Kidney capillary endothelial cell (primary cell): ENCODE results near the gene MED27.
A peak's percentile ranks its signal among the peaks of the same experiment; 100 is the strongest.
"Not testable (repeated sequence)": the region's sequence is repeated elsewhere in the genome, so short reads cannot be mapped to it uniquely, and the experiment has no call there.

ENCODE experiments used
- DNase-seq: peaks from one replicate; pipeline ENCODE4 v3.0.0-alpha.2; 2018; ENCODE audit warnings: low spot score

Gene MED27

GRCh38 chr9:131923132-131923671, 156.5 kb downstream of the MED27 start:
- DNase-seq: no peak

DNA sequence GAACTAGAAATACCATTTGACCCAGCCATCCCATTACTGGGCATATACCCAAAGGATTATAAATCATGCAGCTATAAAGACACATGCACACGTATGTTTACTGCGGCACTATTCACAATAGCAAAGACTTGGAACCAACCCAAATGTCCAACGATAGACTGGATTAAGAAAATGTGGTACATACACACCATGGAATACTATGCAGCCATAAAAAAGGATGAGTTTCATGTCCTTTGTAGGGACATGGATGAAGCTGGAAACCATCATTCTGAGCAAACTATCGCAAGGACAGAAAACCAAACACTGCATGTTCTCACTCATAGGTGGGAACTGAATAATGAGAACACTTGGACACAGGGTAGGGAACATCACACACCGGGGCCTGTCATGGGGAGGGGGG, 158.0 kb downstream of the MED27 start:
- not testable (repeated sequence) for DNase-seq

DNA sequence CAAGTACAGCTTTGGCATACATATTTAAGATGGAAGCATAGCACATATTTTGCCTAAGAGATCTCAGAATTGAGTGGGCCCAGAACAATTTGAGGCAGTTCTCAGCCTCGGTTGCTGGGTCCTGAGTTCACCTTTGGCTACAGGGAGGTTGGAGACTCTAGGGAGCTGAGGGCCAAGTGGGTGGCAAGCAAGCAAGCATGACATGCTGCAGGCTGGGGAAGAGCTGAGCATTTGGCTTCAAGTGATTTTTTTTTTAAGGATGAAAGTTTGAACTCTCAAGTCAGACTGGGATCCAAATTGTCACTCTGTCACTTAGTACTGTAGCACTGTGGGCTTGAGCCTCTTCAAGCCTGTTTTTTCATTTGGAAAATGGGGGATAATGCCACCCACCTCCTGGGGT, 160.5 kb downstream of the MED27 start:
- DNase-seq: no peak

GRCh38 chr9:131918481-131918880, 161.2 kb downstream of the MED27 start:
- DNase-seq: no peak

GRCh38 chr9:131917009-131917408, 162.7 kb downstream of the MED27 start:
- DNase-seq: no peak

DNA sequence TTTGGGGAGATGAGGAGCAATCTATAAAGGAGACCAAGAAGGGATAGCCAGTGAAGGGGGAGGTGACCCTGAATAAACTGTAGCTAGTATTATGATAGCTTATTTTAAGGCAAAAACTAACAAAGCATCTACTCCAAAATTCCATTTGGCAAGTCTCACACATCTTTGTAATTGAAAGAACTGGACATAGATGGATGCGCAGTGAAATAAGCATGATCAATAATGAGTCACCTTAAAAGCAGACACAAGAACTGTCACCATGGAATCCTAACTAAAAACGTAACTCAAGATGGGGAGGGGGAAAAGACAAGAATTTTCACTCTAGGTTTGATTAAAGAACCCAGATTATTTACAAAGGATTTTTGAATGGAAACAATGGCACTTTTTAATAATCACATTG, 164.5 kb downstream of the MED27 start:
- DNase-seq: no peak

GRCh38 chr9:131912671-131913070, 167.0 kb downstream of the MED27 start:
- no peak for DNase-seq

DNA sequence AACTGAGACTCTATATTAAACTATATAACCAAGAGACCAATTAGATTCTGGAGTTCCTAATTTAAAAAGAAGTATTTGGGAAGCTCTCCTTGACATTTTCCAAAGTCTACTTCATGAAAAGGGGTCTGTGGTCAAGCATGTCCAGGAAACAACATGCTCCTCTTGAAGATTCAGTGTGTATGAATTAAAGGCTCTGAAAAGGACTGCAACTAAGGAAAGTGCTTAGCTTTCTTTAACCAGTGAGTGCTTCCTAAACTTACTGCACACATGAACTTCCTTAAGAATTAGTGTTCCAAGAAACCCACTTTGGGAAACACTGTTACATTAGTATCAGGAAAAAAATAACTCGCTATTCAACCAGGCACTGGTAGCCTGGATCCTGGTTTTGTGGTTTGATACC, 167.6 kb downstream of the MED27 start:
- no peak for DNase-seq

GRCh38 chr9:131910572-131910971, 169.1 kb downstream of the MED27 start:
- DNase-seq: no peak

DNA sequence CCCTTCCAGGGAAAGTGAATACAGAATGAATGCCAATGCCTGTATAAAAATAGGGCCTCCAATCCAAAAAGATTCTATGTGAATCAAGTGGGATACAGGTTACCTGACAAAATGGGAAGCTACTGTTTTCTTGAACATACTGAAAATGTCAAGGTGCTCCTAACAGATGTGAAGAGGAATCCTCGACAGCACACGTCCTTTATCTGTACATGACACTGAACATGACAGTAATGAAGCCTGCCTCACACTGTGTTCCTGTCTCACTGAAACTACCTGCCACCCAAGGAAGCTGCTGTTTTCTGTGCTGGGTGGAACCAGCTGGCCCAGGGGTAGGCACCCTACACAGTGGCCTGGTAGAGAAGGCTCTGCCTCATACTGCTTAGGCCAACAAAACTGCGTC, 174.5 kb downstream of the MED27 start:
- no peak for DNase-seq

- DNase-seq: no peak
These were observed 180.1 kb downstream of the MED27 start for GRCh38 chr9:131899296-131900228.

GRCh38 chr9:131892902-131893500, 186.7 kb downstream of the MED27 start:
- no peak for DNase-seq

DNA sequence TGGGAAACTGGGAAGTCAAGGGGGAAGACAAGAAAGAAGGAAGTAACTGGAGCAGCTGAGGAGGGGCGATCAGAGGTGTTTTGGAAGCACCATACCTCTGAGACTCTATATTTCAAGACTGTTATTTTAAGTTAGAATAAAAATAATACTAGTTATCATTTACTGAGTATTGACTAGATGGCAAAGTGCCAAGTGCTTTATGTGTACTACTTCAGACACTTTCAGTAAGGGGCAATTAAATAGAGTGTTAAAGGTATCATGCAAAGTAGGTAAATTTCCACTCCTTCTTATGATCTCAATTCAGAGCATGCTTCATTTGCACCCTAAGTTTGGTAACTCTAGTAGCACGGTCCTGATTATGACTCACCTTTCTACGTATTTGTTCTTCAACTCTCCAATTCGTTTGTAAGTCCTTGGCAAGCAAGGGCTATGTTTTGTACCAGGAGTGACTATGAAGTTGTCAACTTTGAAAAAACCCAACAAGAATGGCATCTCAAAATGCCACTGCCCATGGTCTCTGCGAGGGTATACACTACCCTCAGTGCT, 187.4 kb downstream of the MED27 start:
- no peak for DNase-seq

- no peak for DNase-seq
These were observed 188.1 kb downstream of the MED27 start for GRCh38 chr9:131891598-131891997.

GRCh38 chr9:131889437-131890251, 190.0 kb downstream of the MED27 start:
- no peak for DNase-seq

DNA sequence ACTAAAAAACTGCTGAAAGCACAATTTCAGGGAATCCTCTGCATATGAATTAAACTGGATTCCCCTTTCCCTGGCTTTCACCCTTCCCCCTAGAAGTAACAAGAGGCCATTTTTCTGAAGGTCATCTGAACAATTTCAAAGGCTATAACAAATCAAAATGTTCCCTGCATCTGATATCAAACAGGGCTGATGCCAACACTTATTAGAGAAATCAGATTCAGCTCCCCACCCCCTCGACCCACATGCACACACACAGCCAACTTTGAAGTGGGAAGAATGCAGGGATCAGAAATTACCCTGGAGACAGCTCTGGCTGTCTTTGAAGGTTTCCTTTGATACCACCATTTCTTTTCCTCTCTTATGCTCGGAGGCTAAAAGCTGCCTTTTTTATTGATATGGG, 190.7 kb downstream of the MED27 start:
- no peak for DNase-seq

GRCh38 chr9:131887680-131888079, 192.0 kb downstream of the MED27 start:
- DNase-seq: no peak

DNA sequence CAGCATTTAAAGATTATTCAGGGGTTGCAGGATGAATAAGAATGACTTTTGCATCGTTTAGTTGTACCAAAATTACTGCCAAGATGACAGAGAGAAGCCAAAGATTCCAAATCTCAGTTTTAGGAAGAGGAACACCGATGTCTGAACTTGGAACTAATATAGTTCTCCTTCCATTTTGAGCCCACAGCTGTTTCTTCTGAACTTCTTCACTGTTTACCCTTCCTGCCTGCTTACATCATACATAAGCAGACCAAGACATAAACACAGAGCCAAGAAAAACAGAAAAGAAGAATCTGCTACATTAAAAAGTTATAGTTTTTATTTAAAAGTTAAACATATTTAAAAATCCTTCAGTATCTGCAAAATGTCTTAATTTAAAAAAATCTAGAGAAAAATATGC, 192.8 kb downstream of the MED27 start:
- no peak for DNase-seq

DNA sequence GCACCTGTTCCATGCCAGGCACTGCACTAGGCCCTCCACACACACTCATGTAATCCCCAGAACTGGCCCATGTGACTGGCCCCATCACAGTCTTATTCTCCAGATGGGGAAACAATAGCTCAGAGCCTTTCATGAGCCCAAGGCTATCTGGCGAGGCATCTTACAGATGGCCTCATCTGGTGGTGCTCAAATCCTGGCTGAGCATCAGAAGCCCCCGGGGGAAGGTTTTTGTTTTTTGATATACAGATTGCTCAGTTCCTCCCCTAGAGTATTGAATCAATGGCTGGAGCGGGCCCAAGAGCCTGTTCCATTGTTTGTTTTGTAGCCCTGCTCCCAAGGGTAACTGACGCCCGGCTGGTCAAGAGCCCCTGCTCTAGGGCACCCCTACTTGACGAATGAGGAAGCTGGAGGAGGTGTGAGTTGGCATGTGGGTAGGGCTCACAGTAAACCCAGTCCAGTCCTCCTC, 194.5 kb downstream of the MED27 start:
- DNase-seq: no peak

- no peak for DNase-seq
These were observed 195.4 kb downstream of the MED27 start for GRCh38 chr9:131884222-131884621.

GRCh38 chr9:131880833-131881583, 198.7 kb downstream of the MED27 start:
- DNase-seq: peak; percentile 2
